ENCODE measurements around the gene SLC30A4.
A peak's percentile ranks its signal among the peaks of the same experiment; 100 is the strongest.
"Not testable (repeated sequence)": the region's sequence is repeated elsewhere in the genome, so short reads cannot be mapped to it uniquely, and the experiment has no call there.

Gene SLC30A4

GRCh38 chr15:45522328-45523165, at the start of gene SLC30A4:
SLC30A4 (minus strand) TSS chr15:45522755; CDS start chr15:45522354, 401 bp downstream.
- DNase-seq (ENCODE audit: low spot score) = peak; percentile 95

- DNase-seq (ENCODE audit: low spot score) = no peak
Measured at GRCh38 chr15:45555934-45556608, 33.5 kb upstream of the SLC30A4 start.

- DNase-seq (ENCODE audit: low spot score) = peak; percentile 26
Measured at GRCh38 chr15:45551676-45552075, 29.1 kb upstream of the SLC30A4 start.

GRCh38 chr15:45550436-45550835, 27.9 kb upstream of the SLC30A4 start:
- DNase-seq (ENCODE audit: low spot score) = no peak

DNA sequence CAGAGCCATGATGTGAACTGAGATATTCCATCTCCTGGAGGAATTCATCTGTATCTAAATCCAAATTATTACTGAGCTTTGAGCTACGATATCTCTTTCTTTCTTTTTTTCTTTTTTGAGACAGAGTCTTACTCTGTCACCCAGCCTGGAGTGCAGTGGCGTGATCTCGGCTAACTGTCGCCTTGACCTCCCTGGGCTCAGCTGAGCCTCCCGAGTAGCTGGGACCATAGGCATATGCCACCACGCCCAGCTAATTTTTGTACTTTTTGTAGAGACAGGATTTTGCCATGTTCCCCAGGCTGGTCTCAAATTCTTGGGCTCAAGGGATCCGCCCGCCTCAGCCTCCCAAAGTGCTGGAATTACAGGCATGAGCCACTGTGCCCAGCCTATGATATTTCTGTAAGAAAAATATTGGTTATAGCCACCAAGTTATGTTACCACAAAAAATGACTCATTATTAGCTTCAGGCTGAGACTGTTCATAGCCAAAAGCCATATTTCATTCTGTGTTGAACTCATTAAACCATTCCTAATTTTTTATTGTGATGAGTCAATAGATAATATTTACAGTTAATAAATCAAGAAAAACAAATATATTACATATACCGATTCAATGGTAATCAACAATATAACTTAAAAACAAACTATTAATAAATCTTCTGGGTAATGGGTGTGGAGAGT, 27.1 kb upstream of the SLC30A4 start:
- peak; percentile 69 for DNase-seq (ENCODE audit: low spot score)

DNA sequence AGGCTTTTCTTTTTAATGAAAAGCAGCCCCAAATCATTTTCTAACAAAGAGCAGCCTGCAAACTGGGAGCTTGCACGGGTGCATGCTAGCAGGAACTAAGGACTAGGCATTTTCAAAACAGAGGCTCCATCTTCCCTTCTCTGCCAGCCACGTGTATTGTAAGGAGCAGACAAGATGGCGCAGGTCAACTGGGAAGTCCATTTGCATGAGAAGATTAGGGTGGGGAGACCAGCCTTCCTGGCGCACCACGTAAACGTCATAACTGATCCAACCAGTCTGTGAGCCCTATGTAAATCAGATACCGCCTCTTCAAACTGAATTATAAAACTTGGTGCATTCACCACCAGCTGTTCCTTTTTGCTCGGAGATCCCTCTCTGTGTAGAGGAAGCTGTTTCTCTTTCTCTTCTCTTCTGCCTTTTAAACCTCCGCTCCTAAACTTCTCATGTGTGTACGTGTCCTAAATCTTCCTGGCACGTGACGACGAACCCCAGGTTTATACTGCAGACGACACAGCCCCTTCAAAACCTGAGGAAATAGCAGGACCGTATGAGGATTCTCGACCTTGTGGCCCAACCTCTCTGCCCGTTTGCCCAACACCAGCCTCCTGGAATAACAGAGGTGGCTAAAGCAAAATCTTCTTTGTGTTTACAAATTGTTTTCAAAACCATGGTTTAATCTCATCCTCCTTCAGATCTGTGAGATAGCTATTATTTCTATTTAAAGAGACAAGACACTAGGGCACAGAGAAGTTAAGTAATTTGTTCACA, 26.4 kb upstream of the SLC30A4 start:
- no peak for DNase-seq (ENCODE audit: low spot score)

DNA sequence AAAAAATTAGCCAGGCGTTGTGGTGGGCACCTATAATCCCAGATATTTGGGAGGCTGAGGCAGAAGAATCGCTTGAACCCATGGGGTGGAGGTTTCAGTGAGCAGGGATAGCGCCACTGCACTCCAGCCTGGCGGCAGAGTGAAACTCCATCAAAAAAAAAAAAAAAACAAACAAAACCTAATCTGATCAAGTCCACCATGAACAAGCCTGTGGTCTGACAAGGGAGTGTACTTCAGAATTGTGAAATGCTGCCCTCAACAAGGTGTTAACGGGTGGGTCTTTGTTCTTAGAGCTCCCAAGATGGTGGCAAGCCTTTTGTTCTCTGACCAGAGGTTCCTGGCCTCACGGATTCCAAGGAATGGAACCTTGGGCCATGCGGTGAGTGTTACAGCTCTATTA, 24.2 kb upstream of the SLC30A4 start:
- no peak for DNase-seq (ENCODE audit: low spot score)

DNA sequence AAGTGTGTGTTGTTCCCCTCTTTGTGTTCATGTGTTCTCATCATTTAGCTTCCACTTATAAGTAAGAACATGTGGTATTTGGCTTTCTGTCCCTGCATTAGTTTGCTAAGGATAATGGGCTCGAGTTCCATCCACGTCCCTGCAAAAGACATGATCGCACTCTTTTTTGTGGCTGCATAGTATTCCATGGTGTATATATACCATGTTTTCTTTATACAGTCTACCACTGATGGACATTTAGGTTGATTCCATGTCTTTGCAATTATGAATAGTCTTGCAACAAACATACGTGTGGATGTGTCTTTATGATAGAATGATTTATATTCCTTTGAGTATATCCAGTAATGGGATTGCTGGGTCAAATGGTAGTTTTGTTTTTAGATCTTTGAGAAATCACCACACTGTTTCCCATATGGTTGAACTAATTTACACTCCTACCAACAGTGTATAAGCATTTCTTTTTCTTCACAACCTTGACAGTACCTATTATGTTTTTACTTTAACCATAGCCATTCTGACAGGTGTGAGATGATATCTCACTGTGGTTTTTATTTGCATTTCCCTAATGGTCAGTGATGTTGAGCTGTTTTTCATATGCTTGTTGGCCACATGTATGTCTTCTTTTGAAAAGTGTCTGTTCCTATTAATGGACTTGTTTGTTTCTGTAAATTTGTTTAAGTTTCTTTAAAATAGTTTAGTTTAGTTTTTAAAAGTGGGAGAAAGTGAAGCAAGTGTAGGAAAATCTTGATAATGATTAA, 21.9 kb upstream of the SLC30A4 start:
- no peak for DNase-seq (ENCODE audit: low spot score)

- no peak for DNase-seq (ENCODE audit: low spot score)
Measured at GRCh38 chr15:45543051-45543450, 20.5 kb upstream of the SLC30A4 start.

- no peak for DNase-seq (ENCODE audit: low spot score)
Measured at GRCh38 chr15:45540531-45540930, 18.0 kb upstream of the SLC30A4 start.

DNA sequence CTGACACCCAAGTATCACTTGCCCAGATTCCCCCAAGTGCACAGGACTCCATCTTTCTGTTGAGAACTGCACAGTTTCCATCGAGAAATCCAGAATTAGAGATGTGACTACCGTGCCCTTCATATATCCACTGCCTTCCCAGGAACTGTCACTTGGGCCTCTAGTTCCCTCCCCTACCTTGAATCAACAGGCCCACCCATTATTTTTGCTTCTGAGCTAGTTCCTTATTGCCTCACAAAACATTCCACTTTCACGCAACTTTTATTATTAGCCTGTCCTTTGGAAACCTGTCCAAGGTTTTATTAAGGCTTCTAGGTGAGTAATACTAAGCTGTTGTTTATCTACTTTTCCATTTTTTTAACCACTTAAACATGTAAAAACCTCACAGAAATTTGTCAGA, 17.1 kb upstream of the SLC30A4 start:
- no peak for DNase-seq (ENCODE audit: low spot score)

- no peak for DNase-seq (ENCODE audit: low spot score)
Measured at GRCh38 chr15:45536934-45537333, 14.4 kb upstream of the SLC30A4 start.

- DNase-seq (ENCODE audit: low spot score) = no peak
Measured at GRCh38 chr15:45535486-45536042, 13.0 kb upstream of the SLC30A4 start.

GRCh38 chr15:45534821-45535220, 12.3 kb upstream of the SLC30A4 start:
- DNase-seq (ENCODE audit: low spot score) = no peak

- not testable (repeated sequence) for DNase-seq (ENCODE audit: low spot score)
Measured at GRCh38 chr15:45532892-45533291, 10.3 kb upstream of the SLC30A4 start.

- DNase-seq (ENCODE audit: low spot score) = no peak
Measured at GRCh38 chr15:45529613-45530012, 7.1 kb upstream of the SLC30A4 start.

DNA sequence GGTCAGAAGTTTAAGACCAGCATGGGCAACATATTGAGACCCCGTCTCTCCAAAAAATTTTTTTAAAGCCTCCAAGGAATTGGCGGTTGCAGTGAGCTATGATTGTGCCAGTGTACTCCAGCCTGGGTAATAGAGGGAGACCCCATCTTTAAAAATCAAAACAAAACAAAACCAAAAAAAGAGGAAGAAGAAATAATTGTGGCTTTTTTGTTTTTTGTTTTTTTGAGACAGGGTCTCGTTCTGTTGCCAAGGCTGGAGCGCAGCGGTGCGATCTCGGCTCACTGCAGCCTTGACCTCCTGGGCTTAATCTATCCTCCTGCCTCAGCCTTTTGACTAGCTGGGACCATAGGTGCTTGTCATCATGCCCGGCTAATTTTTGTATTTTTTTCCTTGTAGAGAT, 4.5 kb upstream of the SLC30A4 start:
- no peak for DNase-seq (ENCODE audit: low spot score)

GRCh38 chr15:45523166-45523460, 558 bp upstream of the SLC30A4 start:
- DNase-seq (ENCODE audit: low spot score) = no peak

- DNase-seq (ENCODE audit: low spot score) = no peak
Measured at GRCh38 chr15:45521596-45522327, 793 bp downstream of the SLC30A4 start.

DNA sequence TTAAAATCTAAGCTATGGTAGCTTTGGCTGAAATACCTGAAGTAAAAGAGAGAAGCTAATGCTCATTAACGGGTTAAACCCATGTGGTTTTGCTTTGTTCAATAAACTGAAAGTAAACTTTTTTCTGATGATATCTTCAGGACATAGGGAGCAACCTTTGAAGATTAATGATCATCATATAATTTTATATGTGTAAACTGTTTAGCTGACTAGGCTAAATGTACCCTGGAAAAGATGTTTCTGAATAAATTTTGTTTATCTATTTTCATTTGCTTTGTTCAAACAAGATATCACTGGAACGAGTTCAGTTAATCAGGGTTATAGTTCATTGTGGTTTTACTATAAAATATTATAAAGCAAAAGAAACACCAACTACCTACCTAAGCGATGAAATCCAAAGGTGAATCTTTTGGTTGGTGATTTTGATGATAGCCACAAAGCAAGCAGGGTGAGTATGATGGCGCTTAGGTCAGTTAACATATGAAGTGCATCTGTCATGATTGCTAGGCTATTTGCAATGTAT, 11.7 kb downstream of the SLC30A4 start:
- DNase-seq (ENCODE audit: low spot score) = no peak
